ENCODE results near the gene IMMP2L.
"Not testable (repeated sequence)": the region's sequence is repeated elsewhere in the genome, so short reads cannot be mapped to it uniquely, and the experiment has no call there.

Gene IMMP2L

GRCh38 chr7:111593343-111593742 lies 31.1 kb upstream of the IMMP2L start:
- no peak for DNase-seq (ENCODE audit: extremely low read depth, low read depth)
- no peak for TF ChIP-seq CTCF (IDR thresholded peaks at IDR 0.05; ENCODE audit: low read depth, low read length)

DNA sequence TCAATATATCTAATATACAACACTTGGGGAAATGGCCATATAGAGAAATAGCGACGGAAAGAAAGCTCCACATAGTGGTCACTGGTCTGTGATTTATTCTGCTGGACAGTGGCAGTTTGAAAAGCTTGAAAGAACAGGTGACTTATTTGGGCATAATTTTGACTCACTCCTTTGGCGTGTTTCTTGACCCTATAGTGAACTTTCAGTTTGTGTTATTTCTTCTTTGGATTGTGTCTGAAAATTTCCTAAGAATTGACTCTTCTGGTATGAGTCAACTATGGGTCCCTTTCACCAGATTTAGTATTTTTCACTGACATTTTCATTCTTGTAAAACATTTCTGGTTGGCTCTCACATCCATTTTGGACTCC lies 25.8 kb upstream of the IMMP2L start:
- DNase-seq (ENCODE audit: extremely low read depth, low read depth), result no peak
- no peak for TF ChIP-seq CTCF (IDR thresholded peaks at IDR 0.05; ENCODE audit: low read depth, low read length)

- no peak for TF ChIP-seq CTCF (IDR thresholded peaks at IDR 0.05; ENCODE audit: low read depth, low read length)
- DNase-seq (ENCODE audit: extremely low read depth, low read depth), result no peak
These were observed 25.2 kb upstream of the IMMP2L start for GRCh38 chr7:111587410-111588064.

DNA sequence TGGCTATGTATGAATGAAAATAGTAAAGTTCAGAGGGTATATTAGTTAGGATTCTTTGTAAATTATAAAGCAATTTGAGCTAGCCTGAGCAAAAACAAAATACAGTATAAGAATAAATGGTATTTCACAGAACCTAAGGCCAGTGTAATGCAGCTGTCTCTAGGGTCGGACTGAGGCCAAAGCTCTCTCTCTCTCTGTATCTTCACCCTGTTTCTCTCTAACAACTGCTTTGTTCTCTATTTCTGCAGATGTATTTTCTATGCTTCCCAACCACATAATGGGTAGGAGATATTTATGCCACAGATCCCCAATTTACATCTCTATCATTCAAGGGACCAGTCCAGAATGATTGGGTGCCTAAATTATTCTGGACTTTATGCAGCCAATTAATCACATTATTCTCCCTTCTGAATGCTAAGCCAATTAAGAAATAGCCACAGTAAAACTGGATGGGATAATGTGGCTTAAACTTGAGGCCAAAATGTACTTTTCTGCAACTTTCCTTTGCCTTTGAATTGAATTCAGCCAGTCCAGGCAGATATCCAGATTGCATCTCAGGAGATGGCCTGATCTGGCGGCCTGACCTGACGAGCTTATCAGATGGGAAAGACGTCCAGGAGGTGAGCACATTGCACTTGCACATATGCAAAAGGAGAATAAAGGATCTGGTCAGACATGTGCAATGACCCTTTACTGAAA lies 24.6 kb upstream of the IMMP2L start:
- TF ChIP-seq CTCF (IDR thresholded peaks at IDR 0.05; ENCODE audit: low read depth, low read length), result no peak
- no peak for DNase-seq (ENCODE audit: extremely low read depth, low read depth)

DNA sequence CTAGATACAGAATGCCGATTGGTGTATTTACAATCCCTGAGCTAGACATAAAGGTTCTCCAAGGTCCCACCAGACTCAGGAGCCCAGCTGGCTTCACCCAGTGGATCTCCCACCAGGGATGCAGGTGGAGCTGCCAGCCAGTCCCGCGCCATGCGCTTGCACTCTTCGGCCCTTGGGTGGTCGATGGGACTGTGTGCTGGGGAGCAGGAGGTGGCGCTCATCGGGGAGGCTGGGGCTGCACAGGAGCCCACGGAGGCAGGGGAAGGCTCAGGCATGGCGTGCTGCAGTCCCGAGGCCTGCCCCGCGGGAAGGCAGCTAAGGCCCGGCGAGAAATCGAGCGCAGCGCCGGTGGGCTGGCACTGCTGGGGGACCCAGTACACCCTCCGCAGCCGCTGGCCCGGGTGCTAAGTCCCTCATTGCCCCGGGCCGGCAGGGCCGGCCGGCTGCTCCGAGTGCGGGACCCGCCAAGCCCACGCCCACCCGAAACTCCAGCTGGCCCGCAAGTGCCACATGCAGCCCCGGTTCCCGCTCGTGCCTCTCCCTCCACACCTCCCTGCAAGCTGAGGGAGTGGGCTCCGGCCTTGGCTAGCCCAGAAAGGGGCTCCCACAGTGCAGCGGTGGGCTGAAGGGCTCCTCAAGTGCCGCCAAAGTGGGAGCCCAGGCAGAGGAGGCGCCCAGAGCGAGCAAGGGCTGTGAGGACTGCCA lies 19.6 kb upstream of the IMMP2L start:
- not testable (repeated sequence) for DNase-seq (ENCODE audit: extremely low read depth, low read depth)

DNA sequence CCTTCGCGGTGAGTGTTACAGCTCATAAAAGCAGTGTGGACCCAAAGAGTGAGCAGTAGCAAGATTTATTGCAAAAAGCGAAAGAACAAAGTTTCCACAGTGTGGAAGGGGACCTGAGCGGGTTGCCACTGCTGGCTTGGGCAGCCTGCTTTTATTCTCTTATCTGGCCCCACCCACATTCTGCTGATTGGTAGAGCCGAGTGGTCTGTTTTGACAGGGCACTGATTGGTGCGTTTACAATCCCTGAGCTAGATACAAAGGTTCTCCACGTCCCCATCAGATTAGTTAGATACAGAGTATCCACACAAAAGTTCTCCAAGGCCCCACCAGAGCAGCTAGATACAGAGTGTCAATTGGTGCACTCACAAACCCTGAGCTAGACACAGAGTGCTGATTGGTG lies 18.9 kb upstream of the IMMP2L start:
- not testable (repeated sequence) for DNase-seq (ENCODE audit: extremely low read depth, low read depth)

GRCh38 chr7:111578754-111579153 lies 16.5 kb upstream of the IMMP2L start:
- no peak for DNase-seq (ENCODE audit: extremely low read depth, low read depth)
- no peak for TF ChIP-seq CTCF (IDR thresholded peaks at IDR 0.05; ENCODE audit: low read depth, low read length)

GRCh38 chr7:111571720-111572119 lies 9.4 kb upstream of the IMMP2L start:
- TF ChIP-seq CTCF (IDR thresholded peaks at IDR 0.05; ENCODE audit: low read depth, low read length), result no peak
- no peak for DNase-seq (ENCODE audit: extremely low read depth, low read depth)
